ENCODE results near the gene OR9G4.

Gene OR9G4

DNA sequence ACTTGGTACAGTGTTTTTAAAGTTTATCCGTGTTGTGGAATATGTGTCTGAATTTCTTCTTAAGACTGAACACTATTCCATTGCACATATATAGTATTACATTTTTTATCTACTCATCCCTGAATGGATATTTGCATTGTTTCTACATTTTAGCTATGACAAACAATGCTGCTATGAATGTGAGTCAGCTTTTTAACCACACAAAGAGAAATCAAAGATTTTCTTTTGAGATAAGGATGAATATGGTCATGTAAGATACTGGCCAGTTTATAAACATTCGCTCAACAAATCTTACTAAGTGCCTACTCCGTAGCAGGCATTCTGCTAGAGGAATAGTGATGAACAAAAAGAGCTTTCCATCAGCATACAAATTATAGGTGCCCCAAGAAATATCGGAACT lies 16.5 kb upstream of the OR9G4 start:
- TF ChIP-seq GABPA (IDR thresholded peaks at IDR 0.05; ENCODE audit: low read depth) (no peak), POLR2AphosphoS5 (IDR thresholded peaks at IDR 0.05; ENCODE audit: low read depth) (no peak)
- H3K27me3 ChIP-seq (ENCODE audit: insufficient read depth, poor library complexity, severe bottlenecking): no peaks in the 10 kb centered on the region
- H3K27ac ChIP-seq (replicated peaks): no peak overlapping the region
- no peak for DNase-seq (ENCODE audit: low read depth in 1 of 2, low spot score in 1 of 2)
- H3K4me3 ChIP-seq (replicated peaks; ENCODE audit: insufficient read depth, low read length): no peak overlapping the region

GRCh38 chr11:56751480-56751879 lies 3.0 kb upstream of the OR9G4 start:
- no peak overlapping the region for H3K27ac ChIP-seq (replicated peaks)
- TF ChIP-seq, protein P1, sequence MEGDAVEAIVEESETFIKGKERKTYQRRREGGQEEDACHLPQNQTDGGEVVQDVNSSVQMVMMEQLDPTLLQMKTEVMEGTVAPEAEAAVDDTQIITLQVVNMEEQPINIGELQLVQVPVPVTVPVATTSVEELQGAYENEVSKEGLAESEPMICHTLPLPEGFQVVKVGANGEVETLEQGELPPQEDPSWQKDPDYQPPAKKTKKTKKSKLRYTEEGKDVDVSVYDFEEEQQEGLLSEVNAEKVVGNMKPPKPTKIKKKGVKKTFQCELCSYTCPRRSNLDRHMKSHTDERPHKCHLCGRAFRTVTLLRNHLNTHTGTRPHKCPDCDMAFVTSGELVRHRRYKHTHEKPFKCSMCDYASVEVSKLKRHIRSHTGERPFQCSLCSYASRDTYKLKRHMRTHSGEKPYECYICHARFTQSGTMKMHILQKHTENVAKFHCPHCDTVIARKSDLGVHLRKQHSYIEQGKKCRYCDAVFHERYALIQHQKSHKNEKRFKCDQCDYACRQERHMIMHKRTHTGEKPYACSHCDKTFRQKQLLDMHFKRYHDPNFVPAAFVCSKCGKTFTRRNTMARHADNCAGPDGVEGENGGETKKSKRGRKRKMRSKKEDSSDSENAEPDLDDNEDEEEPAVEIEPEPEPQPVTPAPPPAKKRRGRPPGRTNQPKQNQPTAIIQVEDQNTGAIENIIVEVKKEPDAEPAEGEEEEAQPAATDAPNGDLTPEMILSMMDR (IDR thresholded peaks at IDR 0.05; ENCODE audit: insufficient read depth, low read length): no peak
- TF ChIP-seq POLR2AphosphoS5 (IDR thresholded peaks at IDR 0.05; ENCODE audit: low read depth) (no peak), REST (IDR thresholded peaks at IDR 0.05; ENCODE audit: insufficient replicate concordance, low read depth) (no peak), GABPA (IDR thresholded peaks at IDR 0.05; ENCODE audit: low read depth) (no peak), SPI1 (IDR thresholded peaks at IDR 0.05; ENCODE audit: borderline replicate concordance, low read depth) (no peak)
- peaks cover 2% of the 10 kb centered on the region for H3K27me3 ChIP-seq (ENCODE audit: insufficient read depth, poor library complexity, severe bottlenecking)
- no peak overlapping the region for H3K4me3 ChIP-seq (replicated peaks; ENCODE audit: insufficient read depth, low read length)
- no peak for DNase-seq (ENCODE audit: low read depth in 1 of 2, low spot score in 1 of 2)

DNA sequence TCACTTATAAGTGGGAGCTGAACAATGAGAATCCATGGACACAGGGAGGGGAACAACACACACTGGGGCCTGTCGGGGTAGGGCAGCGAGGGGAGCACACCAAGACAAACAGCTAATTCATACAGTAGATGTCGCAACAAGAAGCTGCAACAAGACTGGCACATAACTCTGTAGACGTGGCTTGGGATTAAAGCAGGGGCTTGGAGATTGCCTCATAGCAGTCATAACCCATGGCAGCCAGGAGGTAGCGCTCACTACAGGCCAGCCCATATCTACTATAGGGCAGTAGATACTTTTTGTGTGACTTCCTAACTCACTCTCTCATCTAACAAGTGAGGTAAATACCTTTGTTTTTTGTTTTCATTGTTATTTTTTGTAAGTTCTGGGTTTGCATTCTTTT lies 1.7 kb upstream of the OR9G4 start:
- H3K27ac ChIP-seq (replicated peaks): no peak overlapping the region
- TF ChIP-seq REST (IDR thresholded peaks at IDR 0.05; ENCODE audit: insufficient replicate concordance, low read depth) (no peak), SPI1 (IDR thresholded peaks at IDR 0.05; ENCODE audit: borderline replicate concordance, low read depth) (no peak), POLR2AphosphoS5 (IDR thresholded peaks at IDR 0.05; ENCODE audit: low read depth) (no peak), GABPA (IDR thresholded peaks at IDR 0.05; ENCODE audit: low read depth) (no peak)
- TF ChIP-seq, protein P1 (IDR thresholded peaks at IDR 0.05; ENCODE audit: insufficient read depth, low read length): no peak
- peaks cover 2% of the 10 kb centered on the region for H3K27me3 ChIP-seq (ENCODE audit: insufficient read depth, poor library complexity, severe bottlenecking)
- H3K4me3 ChIP-seq (replicated peaks; ENCODE audit: insufficient read depth, low read length): no peak overlapping the region
- DNase-seq (ENCODE audit: low read depth in 1 of 2, low spot score in 1 of 2): no peak

DNA sequence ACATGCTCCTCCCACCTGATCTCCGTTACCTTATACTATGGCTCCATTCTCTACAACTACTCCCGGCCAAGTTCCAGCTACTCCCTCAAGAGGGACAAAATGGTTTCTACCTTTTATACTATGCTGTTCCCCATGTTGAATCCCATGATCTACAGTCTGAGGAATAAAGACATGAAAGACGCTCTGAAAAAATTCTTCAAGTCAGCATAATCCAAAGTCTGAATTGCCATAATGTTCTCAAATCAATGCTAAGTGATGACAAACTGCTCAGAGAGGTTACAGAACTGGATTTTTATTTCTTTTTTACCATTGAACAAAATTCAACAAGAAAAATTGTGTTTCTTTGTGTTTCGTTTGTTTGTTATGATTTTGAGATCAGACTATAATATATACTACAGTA lies 7.6 kb downstream of the OR9G4 start:
- no peak overlapping the region for H3K27ac ChIP-seq (replicated peaks)
- no peaks in the 10 kb centered on the region for H3K27me3 ChIP-seq (ENCODE audit: insufficient read depth, poor library complexity, severe bottlenecking)
- TF ChIP-seq REST (IDR thresholded peaks at IDR 0.05; ENCODE audit: insufficient replicate concordance, low read depth): no peak
- no peak for TF ChIP-seq GABPA (IDR thresholded peaks at IDR 0.05; ENCODE audit: low read depth)
- TF ChIP-seq POLR2AphosphoS5 (IDR thresholded peaks at IDR 0.05; ENCODE audit: low read depth): no peak
- TF ChIP-seq, protein P1 (IDR thresholded peaks at IDR 0.05; ENCODE audit: insufficient read depth, low read length): no peak
- TF ChIP-seq SPI1 (IDR thresholded peaks at IDR 0.05; ENCODE audit: borderline replicate concordance, low read depth): no peak
- H3K4me3 ChIP-seq (replicated peaks; ENCODE audit: insufficient read depth, low read length): no peak overlapping the region
- no peak for DNase-seq (ENCODE audit: low read depth in 1 of 2, low spot score in 1 of 2)
